Esophagus squamous epithelium (tissue), 5 donors: Measurements from ENCODE around the gene FOXP1. TPM values are rescaled to one million over a fixed set of nuclear protein-coding genes. Genes with fewer than 3 reads are reported as not detected.

Experiments used
- DNase-seq: peaks from one replicate; lab custom pipeline; 2025; lab: John Stamatoyannopoulos, UW
- H3K27ac ChIP-seq, 4 donors: fragments of 200-600 bp; sonication (generic); one replicate each; pipeline ENCODE4 v1.5.1; 2016 to 2019; ENCODE audit warnings: mild to moderate bottlenecking in 1 of 4
- H3K27me3 ChIP-seq, 4 donors: fragments of 200-600 bp; sonication (generic); 1 replicate in 3 of 4; 2 replicates in 1 of 4; pipeline versions ENCODE4 v1.5.1 to v1.6.0; 2017 to 2021; ENCODE audit warnings: antibody characterized with exemption in 1 of 4
- H3K36me3 ChIP-seq, 3 donors: fragments of 200-600 bp; sonication (generic); one replicate each; pipeline ENCODE4 v1.5.1; 2016 to 2019
- H3K4me1 ChIP-seq, 3 donors: fragments of 200-600 bp; sonication (generic); one replicate each; pipeline ENCODE4 v1.5.1; 2017 to 2019
- H3K4me3 ChIP-seq, 4 donors: fragments of 200-600 bp; sonication (generic); 1 replicate in 3 of 4; 2 replicates in 1 of 4; pipeline ENCODE4 v1.5.1; 2016 to 2019; ENCODE audit warnings: mild to moderate bottlenecking in 2 of 4, moderate library complexity in 1 of 4
- H3K9me3 ChIP-seq, 3 donors: fragments of 200-600 bp; sonication (generic); one replicate each; pipeline ENCODE4 v1.5.1; 2016 to 2019
- POLR2A ChIP-seq, 4 donors: fragments of 450-650 bp; IDR thresholded peaks; one replicate each; pipeline ENCODE4 v1.6.1; 2017; ENCODE audit warnings: antibody characterized with exemption in 4 of 4, mild to moderate bottlenecking in 4 of 4, moderate library complexity in 3 of 4
- WGBS, 2 donors: methylation state at CpG; one replicate each; pipeline ENCODE4 v1.1.5; 2018; 5-methylcytosine and 5-hydroxymethylcytosine counted together
- intact Hi-C: fragments of 100-400 bp; cut with DNase I; formaldehyde crosslinking; loops from one replicate; pipeline ENCODE4 v1.15.0; 2022
- total RNA-seq, 4 donors: library from RNA; depleted of rRNA; stranded (reverse); fragments of >200 nt; gene quantifications; one replicate each; pipeline ENCODE4 v1.1.0, GENCODE V29; 2016
- TF ChIP-seq, protein P1 (sequence below), 6 experiments: fragments of 450-650 bp in 4 of 6; fragments of 200-600 bp in 2 of 6; sonication (generic) in 2 of 6; IDR thresholded peaks; one replicate each; pipeline ENCODE4 v1.5.1; 2016 to 2019; ENCODE audit warnings: antibody characterized with exemption in 6 of 6, mild to moderate bottlenecking in 4 of 6, moderate library complexity in 4 of 6
- donor health status: DM: yes; HTN: yes; CAD: no.

Gene FOXP1
- total RNA-seq, 4 donors from 2014 or later, result 49.1 to 124 (median 61.1) TPM

DNA sequence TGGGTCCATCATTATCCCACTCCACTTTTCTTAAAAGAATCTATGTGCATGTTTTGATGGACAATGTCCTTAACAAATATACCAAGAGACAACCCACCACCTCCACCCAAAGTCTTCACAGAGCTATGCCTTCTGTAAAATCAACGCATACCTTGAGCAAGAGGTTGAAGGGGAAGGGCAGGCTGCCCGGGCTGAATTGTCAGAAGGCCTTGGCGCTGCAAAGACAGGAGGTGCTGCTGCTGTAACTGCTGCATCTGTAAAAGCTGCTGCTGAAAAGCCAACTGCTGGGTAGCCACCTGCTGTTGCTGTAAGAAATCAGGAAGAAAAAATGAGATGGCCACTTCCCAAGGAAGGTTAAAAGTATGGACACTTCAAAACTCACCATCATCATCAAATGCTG is 536.7 kb downstream of the FOXP1 start:
- TF ChIP-seq, protein P1, sequence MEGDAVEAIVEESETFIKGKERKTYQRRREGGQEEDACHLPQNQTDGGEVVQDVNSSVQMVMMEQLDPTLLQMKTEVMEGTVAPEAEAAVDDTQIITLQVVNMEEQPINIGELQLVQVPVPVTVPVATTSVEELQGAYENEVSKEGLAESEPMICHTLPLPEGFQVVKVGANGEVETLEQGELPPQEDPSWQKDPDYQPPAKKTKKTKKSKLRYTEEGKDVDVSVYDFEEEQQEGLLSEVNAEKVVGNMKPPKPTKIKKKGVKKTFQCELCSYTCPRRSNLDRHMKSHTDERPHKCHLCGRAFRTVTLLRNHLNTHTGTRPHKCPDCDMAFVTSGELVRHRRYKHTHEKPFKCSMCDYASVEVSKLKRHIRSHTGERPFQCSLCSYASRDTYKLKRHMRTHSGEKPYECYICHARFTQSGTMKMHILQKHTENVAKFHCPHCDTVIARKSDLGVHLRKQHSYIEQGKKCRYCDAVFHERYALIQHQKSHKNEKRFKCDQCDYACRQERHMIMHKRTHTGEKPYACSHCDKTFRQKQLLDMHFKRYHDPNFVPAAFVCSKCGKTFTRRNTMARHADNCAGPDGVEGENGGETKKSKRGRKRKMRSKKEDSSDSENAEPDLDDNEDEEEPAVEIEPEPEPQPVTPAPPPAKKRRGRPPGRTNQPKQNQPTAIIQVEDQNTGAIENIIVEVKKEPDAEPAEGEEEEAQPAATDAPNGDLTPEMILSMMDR (IDR thresholded peaks at IDR 0.05), result no peak
- no peak for TF ChIP-seq POLR2A (IDR thresholded peaks at IDR 0.05)
- DNase-seq, result no peak
- peaks cover 0 to 59% (median 28%) of the 10 kb centered on the region in 3 donors for H3K4me1 ChIP-seq
- H3K9me3 ChIP-seq, result no peaks in the 10 kb centered on the region
- H3K27ac ChIP-seq, result peak overlapping the region in 3 of 4 donors; percentile 24 to 74 (median 69)
- H3K4me3 ChIP-seq, result no peak overlapping the region
- H3K27me3 ChIP-seq, result no peaks in the 10 kb centered on the region
- intact Hi-C loops, result no loop called here
- H3K36me3 ChIP-seq, result peaks cover 0 to 88% (median 6%) of the 10 kb centered on the region in 3 donors
- WGBS, 2 donors, result 52 to 80% methylated on average over 2 to 3 of the region's 3 CpGs

DNA sequence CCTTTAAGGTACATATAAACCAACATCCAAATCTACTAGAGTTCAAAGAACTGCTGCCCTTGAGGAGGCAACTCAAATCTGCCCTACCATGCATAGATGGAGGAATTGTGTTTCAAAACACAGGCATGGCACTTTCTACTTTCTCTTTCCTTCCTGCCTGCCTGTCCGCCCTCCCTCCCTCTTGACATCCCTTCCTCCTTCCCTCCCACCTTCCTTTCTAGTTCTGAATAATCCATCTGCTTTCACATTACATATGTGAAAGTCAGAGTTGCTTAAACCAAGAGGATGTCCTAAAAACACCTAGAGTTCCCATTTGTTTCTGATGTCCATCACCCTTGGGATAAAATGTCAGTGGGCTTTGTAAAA is 537.6 kb downstream of the FOXP1 start:
- DNase-seq, result no peak
- H3K27ac ChIP-seq, result peak overlapping the region in 3 of 4 donors; percentile 2 to 74 (median 24)
- no peaks in the 10 kb centered on the region for H3K27me3 ChIP-seq
- H3K36me3 ChIP-seq, result peaks cover 0 to 88% (median 10%) of the 10 kb centered on the region in 3 donors
- intact Hi-C loops, result no loop called here
- no peaks in the 10 kb centered on the region for H3K9me3 ChIP-seq
- H3K4me3 ChIP-seq, result no peak overlapping the region
- H3K4me1 ChIP-seq, result peaks cover 0 to 50% (median 19%) of the 10 kb centered on the region in 3 donors
- 64 to 84% methylated on average over 1 of the region's 1 CpG for WGBS, 2 donors
- TF ChIP-seq POLR2A (IDR thresholded peaks at IDR 0.05), result no peak
- TF ChIP-seq, protein P1 (IDR thresholded peaks at IDR 0.05), result no peak

DNA sequence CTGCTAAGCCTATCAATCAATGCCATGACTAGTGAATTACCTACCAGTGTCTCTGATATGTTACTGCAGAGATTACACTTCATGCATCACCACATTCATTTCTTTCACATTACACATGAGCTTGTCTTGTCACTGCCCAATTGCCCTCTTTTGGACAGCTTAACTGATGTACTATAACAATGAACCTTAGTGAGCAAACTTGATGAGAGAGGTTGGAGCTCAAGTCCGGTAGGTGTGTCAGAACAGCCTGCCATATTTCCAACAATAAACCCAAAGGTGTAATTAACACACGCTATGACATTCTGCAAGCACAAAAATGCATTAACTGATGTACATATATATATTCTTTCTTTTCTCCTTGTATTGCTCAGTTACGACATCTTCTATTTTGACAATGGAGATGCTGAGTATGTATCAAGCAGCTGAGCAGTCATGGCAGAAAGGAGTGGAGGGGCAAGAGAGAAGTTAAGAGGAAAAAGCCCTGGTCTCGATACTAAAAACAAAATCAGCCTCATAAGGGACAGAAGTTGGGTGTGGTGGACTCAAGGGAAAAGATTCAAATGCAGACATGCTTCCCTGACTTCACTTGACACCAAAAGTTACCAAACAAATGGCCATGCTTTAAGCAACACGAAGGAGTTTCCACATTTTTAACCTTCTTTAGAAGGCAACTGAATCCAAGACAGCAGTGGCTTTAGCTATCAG is 538.2 kb downstream of the FOXP1 start:
- Histone ChIP-seq H3K9me3 (no peaks in the 10 kb centered on the region), H3K27ac (peak overlapping the region in 2 of 4 donors; percentile 2 to 74), H3K4me3 (no peak overlapping the region), H3K27me3 (no peaks in the 10 kb centered on the region), H3K4me1 (peaks cover 0 to 45% (median 13%) of the 10 kb centered on the region in 3 donors), H3K36me3 (peaks cover 0 to 91% (median 12%) of the 10 kb centered on the region in 3 donors)
- intact Hi-C loops, result no loop called here
- 88 to 92% methylated on average over 5 of the region's 5 CpGs for WGBS, 2 donors
- TF ChIP-seq POLR2A (IDR thresholded peaks at IDR 0.05), result no peak
- TF ChIP-seq, protein P1 (IDR thresholded peaks at IDR 0.05), result no peak
- DNase-seq, result no peak

DNA sequence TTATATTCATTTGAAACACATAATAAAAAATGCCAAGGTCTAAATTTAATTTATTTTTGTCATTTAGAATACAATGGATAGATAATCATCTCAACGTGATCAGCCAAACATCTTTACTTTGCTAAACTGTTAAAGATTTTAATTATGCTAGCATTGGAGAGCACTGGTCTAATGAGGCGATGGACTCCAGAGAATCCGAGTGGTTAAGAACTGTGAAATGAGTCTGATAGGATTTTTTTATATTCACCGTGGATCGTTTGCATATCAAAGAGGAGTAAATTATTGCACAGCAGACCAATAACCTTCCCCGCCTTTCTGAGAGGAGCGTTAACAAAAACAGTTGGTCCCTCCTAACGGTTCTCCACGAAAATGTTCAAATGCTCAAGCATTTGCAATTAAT is 540.8 kb downstream of the FOXP1 start:
- peaks cover 0 to 96% (median 12%) of the 10 kb centered on the region in 3 donors for H3K36me3 ChIP-seq
- H3K4me3 ChIP-seq, result no peak overlapping the region
- peaks cover 0 to 27% (median 7%) of the 10 kb centered on the region in 3 donors for H3K4me1 ChIP-seq
- WGBS, 2 donors, result 85 to 88% methylated on average over 9 of the region's 9 CpGs
- no peak overlapping the region for H3K27ac ChIP-seq
- H3K9me3 ChIP-seq, result no peaks in the 10 kb centered on the region
- no peaks in the 10 kb centered on the region for H3K27me3 ChIP-seq
- TF ChIP-seq POLR2A (IDR thresholded peaks at IDR 0.05), result no peak
- TF ChIP-seq, protein P1 (IDR thresholded peaks at IDR 0.05), result no peak
- intact Hi-C loops, result no loop called here
- no peak for DNase-seq

DNA sequence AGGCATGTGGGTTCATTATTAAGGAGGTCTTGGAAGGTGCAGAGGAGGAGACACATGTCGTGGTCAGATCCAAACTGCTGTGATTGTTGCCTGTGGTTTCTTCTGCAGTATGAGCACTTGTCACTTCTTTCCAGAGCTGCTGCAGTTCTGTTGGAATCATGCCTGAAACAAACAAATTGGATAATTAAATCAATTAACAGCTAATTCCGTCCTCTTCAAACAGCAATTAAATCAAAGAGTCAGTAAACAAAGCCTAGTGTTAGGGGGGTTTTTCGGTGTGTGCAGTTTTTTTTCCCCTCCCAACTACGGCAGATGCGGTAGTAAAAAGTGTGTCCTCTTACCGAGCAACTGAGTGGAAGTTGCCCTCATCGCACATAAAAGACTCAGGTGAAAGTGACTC is 542.2 kb downstream of the FOXP1 start:
- Histone ChIP-seq H3K9me3 (no peaks in the 10 kb centered on the region), H3K4me3 (no peak overlapping the region), H3K27ac (peak overlapping the region in 1 of 4 donors; percentile 9), H3K4me1 (peaks cover 0 to 21% (median 6%) of the 10 kb centered on the region in 3 donors), H3K36me3 (peaks cover 0 to 99% (median 12%) of the 10 kb centered on the region in 3 donors), H3K27me3 (no peaks in the 10 kb centered on the region)
- intact Hi-C loops, result no loop called here
- WGBS, 2 donors, result 76 to 80% methylated on average over 7 of the region's 7 CpGs
- DNase-seq, result no peak
- TF ChIP-seq POLR2A (IDR thresholded peaks at IDR 0.05), result no peak
- TF ChIP-seq, protein P1 (IDR thresholded peaks at IDR 0.05), result no peak
